ENCODE measurements around the gene TCOF1. TPM values are rescaled to one million over a fixed set of nuclear protein-coding genes. Genes with fewer than 3 reads are reported as not detected.

TCOF1 gene
- total RNA-seq, 1 donor from 2014 or later, result 91.1 TPM

- H3K4me1 Mint-ChIP-seq, result peaks cover 34% of the 10 kb centered on the region
- peaks cover 28% of the 10 kb centered on the region for H3K36me3 Mint-ChIP-seq (ENCODE audit: low read depth)
- H3K9me3 Mint-ChIP-seq, result peaks cover 5% of the 10 kb centered on the region
Observed at GRCh38 chr5:150448952-150449516, 91.5 kb downstream of the TCOF1 start.

More at GRCh38 chr5:150448952-150449516, 91.5 kb downstream of the TCOF1 start:
- peak overlapping the region; percentile 100 for H3K27ac Mint-ChIP-seq (ENCODE audit: unreplicated experiment)
- no peak for DNase-seq (ENCODE audit: low read depth, low spot score)
- H3K27me3 Mint-ChIP-seq (ENCODE audit: low read depth), result no peaks in the 10 kb centered on the region
- TF ChIP-seq, protein P1, sequence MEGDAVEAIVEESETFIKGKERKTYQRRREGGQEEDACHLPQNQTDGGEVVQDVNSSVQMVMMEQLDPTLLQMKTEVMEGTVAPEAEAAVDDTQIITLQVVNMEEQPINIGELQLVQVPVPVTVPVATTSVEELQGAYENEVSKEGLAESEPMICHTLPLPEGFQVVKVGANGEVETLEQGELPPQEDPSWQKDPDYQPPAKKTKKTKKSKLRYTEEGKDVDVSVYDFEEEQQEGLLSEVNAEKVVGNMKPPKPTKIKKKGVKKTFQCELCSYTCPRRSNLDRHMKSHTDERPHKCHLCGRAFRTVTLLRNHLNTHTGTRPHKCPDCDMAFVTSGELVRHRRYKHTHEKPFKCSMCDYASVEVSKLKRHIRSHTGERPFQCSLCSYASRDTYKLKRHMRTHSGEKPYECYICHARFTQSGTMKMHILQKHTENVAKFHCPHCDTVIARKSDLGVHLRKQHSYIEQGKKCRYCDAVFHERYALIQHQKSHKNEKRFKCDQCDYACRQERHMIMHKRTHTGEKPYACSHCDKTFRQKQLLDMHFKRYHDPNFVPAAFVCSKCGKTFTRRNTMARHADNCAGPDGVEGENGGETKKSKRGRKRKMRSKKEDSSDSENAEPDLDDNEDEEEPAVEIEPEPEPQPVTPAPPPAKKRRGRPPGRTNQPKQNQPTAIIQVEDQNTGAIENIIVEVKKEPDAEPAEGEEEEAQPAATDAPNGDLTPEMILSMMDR (conservative IDR thresholded peaks at IDR 0.05), result no peak
- H3K4me3 Mint-ChIP-seq, result peak overlapping the region; percentile 96

Other genes with a start within 250 kb of the TCOF1 start
- gene PDGFRB, start 201.9 kb upstream of the TCOF1 start, total RNA-seq, result 10.8 and 15.3 TPM in 2 replicates
- not detected in 2 replicates for gene CDX1, start 190.9 kb upstream of the TCOF1 start, total RNA-seq
- gene SLC6A7, start 167.6 kb upstream of the TCOF1 start, total RNA-seq, result not detected in 2 replicates
- gene CAMK2A, start 67.9 kb upstream of the TCOF1 start, total RNA-seq, result 0.30 and 0.59 TPM in 2 replicates
- 0.25 and 0.51 TPM in 2 replicates for gene ARSI, start 54.8 kb upstream of the TCOF1 start, total RNA-seq
- 6.3 and 7.3 TPM in 2 replicates for gene CD74, start 55.2 kb downstream of the TCOF1 start, total RNA-seq
- 2,170 and 2,213 TPM in 2 replicates for gene RPS14, start 92.0 kb downstream of the TCOF1 start, total RNA-seq
- gene NDST1, start 150.4 kb downstream of the TCOF1 start, total RNA-seq, result 108 and 112 TPM in 2 replicates

Data from neural crest cell (in vitro differentiated cells).